Medulla oblongata (tissue), 1 donor: ENCODE data around the gene LDHD.

Experiments used
- DNase-seq: peaks from one replicate; pipeline ENCODE4 v3.0.0-alpha.2; 2015; ENCODE audit errors: extremely low spot score

Gene LDHD

GRCh38 chr16:75080205-75081029 is 36.2 kb downstream of the LDHD start:
- no peak for DNase-seq

DNA sequence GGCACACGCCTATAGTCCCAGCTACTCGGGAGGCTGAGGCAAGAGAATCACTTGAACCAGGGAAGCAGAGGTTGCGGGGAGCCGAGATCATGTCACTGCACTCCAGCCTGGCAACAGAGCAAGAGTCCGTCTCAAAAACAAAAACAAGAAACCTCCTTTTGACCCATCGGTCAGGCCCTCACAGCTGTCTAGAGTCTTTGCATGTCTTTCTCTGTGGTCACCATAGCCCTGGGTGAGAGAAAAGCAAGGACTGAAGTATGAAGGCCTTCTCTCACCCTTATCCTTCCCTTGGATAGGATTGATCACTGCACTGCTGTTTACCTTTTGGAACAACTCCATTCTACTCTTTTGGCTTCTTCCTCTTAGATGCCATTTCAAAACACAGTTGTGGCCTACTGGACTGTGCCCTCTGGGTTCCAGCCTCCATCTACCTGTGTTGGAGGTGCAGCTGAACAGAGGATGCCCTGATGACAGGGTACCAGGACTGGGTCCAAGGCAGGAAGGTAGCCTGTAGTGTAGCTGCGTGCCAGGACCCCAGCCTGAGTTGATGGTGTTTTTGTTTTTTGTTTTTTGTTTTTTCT is 37.1 kb downstream of the LDHD start:
- DNase-seq: no peak

DNA sequence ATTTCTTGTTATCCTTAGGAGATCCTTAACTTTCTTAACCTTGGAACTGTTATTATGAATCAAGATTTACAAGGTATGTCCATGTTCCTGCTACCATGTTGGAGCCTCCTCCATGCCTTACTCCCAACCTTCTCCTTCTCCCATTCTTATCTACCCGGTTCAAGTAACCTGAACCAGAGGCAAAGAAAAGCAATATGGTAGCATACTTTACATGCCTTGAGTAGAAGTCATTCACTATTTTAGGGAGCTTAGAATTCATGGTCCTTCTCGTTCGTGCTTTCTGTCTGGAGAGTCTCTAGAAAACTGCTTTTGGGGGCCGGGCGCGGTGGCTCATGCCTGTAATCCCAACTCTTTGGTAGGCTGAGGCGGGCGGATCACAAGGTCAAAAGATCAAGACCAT is 37.7 kb downstream of the LDHD start:
- no peak for DNase-seq

DNA sequence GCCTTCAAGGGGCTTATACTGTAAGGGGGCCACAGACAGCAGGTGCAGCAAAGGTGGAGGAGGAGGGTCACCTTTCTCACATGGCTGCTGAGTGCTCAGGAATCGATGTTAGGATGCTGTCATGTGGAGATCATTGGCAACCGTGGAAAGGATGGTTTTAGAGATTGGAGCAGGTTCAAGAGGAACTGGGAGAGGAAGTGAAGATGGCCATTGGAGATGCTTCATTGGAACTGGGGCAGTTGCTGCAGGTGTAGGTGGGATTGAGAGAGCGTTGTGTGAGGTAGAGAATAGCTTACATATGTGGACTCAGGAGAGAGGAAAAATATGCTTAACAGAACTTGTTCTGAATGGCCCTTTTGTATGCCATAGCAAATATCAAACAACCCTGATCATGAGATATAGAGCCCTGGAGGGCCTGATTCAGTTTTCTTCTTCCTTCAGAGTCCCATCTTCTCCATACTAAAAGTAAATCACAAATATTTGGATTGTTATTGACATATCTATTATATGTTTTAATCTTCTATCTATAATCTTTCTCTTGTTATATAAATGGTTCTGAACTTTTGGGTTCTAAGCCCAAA is 40.8 kb downstream of the LDHD start:
- DNase-seq: no peak

DNA sequence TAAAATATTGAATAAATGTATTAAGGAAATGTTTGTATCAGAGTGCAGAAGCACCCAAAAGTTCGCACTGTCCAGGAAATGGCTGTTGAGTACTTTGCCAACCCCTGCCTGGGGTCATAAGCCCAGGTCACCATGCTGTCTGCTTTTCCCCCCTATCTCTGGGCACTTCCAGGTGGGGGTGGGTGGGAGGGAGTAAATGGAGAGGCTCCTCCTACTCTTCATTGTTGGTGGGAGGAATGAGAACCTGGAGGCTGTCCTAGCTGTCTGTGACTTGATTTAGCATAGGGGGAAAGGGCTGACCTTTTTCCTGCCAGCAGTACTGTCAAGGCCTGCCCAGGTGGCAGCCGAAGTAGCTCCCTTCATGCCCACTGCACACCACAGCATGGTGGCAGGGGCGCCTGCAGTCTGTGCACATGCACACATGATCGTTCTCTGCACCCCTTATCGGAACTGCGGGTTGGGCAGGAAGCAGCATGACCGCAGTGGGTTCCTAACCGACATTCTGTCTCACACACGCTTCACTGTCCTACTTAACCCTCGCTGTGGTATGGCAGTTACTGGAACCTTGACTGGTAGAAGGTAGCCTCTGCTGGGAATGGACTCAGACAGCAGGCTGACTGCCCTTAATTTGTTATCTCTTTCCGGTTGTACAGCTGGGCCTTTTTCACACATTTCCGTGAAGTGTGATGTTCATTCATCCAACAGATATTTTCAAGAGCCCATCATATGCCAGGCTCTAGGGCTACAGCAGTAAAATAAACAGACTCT is 41.5 kb downstream of the LDHD start:
- no peak for DNase-seq

- no peak for DNase-seq
Measured at GRCh38 chr16:75074304-75074793, 42.2 kb downstream of the LDHD start.

- no peak for DNase-seq
Measured at GRCh38 chr16:75073545-75074303, 42.9 kb downstream of the LDHD start.

DNA sequence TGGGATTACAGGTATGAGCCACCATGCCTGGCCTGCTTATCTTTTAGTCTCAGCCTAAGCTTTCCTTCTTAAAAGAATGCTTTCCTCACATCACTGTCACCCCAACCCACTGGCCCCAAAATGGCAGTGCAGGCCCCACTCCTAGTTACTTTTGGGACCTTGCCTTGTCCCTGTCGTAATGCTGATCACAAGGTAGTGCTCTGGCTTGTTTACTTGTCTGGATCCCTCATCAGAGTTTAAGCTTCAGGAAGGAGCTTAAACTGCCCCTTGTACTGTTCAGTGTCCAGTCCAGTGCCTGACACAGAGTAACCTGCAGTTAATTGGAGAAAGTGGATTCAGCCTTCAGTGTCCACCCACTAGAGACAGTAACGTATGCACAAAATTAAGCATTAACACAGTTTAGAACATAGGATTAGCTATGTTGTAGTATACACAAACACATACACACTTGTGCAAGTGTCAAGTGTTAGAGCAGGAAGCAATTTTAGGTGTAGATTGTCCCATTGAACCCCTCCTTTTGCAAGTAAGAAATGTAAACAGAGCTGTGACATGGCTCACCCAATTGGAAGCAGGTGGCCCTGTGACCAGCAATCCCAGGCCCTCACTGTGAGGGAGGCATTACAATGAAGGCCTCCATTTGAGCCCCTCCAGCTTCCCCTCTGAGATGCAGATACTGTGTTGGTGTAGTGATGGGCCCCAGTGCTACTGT is 44.2 kb downstream of the LDHD start:
- no peak for DNase-seq

DNA sequence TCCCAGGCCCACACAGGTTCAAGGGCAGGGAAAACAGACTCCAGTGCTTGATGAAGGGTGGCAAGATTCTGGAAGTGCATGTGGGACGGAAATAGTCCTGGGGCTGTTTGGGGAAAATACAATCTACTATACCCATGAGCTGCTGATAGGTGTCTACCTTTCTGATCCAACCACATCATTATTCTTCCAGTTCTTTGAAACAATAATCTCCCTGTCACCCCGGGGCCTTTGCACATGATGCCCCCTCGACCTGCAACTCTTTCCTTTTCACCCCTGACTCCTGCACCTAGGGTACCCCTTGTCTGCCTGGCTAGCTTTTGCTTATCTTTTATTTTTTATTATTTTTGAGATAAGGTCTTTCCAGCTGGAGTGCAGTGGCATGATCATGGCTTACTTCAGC is 45.0 kb downstream of the LDHD start:
- DNase-seq: no peak

DNA sequence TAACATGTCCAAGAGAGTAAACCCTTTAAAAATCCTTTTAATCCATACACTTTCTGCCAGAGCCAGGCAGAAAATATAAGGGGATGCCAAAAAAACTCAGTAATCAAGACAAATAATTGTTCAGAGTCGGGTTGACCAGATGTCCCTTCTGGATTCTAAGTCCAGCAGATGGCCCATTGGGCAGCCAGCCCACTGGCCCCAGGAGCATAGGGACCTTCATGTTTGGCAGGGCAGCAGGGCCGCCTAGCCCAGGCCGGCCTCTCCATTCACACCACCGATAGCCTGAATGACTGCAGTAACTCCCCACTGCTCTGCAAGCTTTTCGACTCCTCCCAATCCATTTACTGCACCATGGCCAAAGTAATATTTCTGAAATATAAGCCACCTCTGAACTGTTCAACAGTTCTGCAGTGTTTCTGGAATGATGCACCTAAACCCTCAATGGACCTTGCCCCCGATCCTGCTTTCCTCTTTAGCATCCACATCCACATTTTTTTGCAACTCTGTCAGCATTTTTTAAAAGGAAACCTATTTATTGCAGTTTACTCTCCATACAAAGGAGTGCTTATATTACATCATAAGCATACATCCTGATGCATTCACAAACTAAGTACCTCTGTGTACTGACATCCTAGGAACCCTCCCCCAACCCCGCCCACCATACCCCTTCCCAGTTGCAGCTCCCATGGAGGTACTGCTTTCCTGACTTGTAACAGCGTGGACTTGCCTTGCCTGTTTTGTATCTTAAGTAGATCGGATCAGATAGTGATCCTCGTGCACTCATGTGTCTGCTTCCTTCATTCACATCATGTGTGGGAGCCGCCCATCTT is 46.4 kb downstream of the LDHD start:
- DNase-seq: peak; percentile 65

DNA sequence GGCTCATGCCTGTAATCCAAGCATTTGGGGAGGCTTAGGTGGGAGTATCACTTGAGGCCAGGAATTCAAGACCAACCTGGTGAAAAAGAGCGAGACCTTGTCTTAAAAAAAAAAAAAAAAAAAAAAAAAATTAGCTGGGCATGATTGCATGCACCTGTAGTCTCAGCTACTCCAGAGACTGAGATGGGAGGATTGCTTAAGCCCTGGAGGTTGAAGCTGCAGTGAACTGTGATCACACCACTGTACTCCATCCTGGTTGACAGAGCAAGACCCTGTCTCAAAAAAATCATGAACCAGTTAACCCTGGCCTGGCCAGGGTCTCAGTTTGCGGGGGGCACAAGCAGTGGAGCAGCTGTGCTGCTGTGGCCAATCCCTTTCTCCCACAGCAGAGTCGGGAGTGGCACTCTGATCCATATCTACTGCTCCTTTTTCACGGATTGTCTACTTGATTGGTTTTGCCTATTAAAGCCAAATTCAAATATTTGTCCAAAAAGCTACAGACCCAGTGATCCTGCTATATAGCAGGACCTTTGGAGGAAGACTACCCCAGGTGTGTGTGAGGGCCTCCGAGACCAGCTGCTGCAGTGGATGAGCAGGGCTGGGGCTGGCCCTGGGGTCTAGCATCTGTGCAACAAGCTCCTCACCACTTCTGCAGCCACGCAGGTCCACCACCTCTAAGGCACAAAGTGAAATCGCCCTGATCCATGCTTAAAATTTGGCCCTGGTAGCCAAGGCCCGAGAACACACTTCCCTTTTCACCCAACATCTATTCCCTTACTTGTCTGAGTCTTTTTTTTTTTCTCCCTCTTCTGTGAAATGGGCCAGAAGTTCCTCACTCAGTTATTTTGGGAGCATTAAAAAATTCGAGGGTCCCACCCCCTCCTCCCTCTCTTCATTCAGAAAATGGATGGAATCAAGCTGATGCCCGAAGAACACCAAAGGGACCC is 48.2 kb downstream of the LDHD start:
- no peak for DNase-seq

GRCh38 chr16:75066861-75067447 is 49.6 kb downstream of the LDHD start:
- DNase-seq: no peak

GRCh38 chr16:75065521-75066149 is 50.9 kb downstream of the LDHD start:
- no peak for DNase-seq

DNA sequence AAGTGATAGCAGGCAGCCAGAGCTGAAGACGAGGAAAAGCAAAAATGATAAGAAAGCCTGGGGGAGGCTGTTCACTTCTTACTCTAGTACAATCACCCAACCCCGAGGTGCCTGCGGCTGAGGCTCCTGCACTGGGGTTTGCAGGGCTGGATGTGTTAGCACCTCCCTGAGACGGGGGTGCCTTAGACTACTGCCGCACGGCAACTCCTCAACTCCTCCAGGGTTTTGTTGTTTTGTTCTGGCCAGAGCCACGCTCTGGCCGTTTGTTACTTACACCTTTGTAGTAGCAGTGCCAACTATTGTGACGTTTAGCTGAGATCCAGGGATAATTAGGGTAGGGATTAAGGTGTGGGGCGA is 51.5 kb downstream of the LDHD start:
- DNase-seq: no peak

DNA sequence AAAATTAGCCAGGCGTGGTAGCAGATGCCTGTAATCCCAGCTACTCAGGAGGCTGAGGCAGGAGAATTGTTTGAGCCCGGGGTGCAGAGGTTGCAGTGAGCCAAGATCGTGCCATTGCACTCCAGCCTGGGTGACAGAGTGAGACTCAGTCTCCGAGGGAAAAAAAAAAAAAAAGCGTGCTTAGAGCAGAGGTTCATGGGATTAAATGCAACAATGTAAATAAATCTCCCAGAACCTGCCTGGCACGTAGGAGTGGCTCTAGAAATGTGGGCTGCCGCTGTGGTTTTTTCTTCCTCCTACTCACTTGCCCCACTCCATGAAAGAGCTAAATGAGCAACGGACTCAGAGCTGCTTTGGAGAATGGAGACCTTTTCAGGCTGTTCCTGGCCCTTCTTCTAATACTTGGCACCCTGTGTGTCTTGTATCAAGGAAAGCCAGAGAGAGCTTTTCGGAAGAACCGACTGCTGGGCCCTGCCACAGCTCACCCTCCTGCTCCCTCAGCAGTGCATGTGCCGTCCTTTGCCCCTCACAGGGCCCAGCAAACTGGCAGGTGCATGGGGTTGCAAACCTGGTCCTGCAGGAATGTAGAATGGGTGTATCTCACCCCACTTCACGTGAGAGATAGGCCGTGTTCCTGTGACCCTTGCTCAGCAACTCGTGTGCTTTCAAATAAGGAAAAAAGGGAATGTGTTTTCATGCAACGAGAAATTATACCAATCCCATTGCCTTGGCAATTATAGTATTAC is 52.0 kb downstream of the LDHD start:
- DNase-seq: no peak

- DNase-seq: no peak
Measured at GRCh38 chr16:75063549-75064088, 53.0 kb downstream of the LDHD start.

DNA sequence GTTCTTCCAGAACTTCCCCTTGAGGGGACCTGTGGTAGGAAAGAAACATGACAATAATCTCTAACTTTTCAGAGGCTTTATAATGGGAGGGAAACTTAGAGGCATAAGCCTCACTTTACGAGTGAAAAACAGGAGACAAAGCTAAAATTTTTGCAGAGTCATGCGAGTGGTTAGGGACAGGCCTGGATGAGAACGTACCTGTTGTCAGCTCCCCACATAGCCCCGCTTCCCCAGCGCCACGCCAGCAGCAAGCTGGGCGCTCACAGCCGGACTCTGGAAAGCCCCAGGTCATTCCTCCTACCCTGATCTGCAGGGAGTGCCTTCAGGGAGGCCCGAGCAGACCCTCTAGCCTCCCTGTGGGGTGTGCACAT is 53.6 kb downstream of the LDHD start:
- DNase-seq: no peak
